ENCODE measurements around the gene SEZ6. TPM values are rescaled to one million over a fixed set of nuclear protein-coding genes. Genes with fewer than 3 reads are reported as not detected.
A peak's percentile ranks its signal among the peaks of the same experiment; 100 is the strongest.

Gene SEZ6
- total RNA-seq, 1 donor, result not detected

- DNase-seq (ENCODE audit: low read depth), result peak; percentile 26
- H3K4me3 ChIP-seq (ENCODE audit: low read depth, low read length), result no peak overlapping the region
- no peak for TF ChIP-seq CTCF (IDR thresholded peaks at IDR 0.05; ENCODE audit: insufficient read depth, low read depth, low read length)
Observed at GRCh38 chr17:29004081-29004692, 1.6 kb downstream of the SEZ6 start.

- no peak for TF ChIP-seq CTCF (IDR thresholded peaks at IDR 0.05; ENCODE audit: insufficient read depth, low read depth, low read length)
- no peak overlapping the region for H3K4me3 ChIP-seq (ENCODE audit: low read depth, low read length)
- DNase-seq (ENCODE audit: low read depth), result no peak
Observed at GRCh38 chr17:29003289-29003688, 2.5 kb downstream of the SEZ6 start.

GRCh38 chr17:29002811-29003210 is 3.0 kb downstream of the SEZ6 start:
- no peak overlapping the region for H3K4me3 ChIP-seq (ENCODE audit: low read depth, low read length)
- DNase-seq (ENCODE audit: low read depth), result no peak
- no peak for TF ChIP-seq CTCF (IDR thresholded peaks at IDR 0.05; ENCODE audit: insufficient read depth, low read depth, low read length)

- TF ChIP-seq CTCF (IDR thresholded peaks at IDR 0.05; ENCODE audit: insufficient read depth, low read depth, low read length), result no peak
- DNase-seq (ENCODE audit: low read depth), result no peak
- no peak overlapping the region for H3K4me3 ChIP-seq (ENCODE audit: low read depth, low read length)
Observed at GRCh38 chr17:29000973-29001372, 4.9 kb downstream of the SEZ6 start.

- H3K4me3 ChIP-seq (ENCODE audit: low read depth, low read length), result no peak overlapping the region
- no peak for TF ChIP-seq CTCF (IDR thresholded peaks at IDR 0.05; ENCODE audit: insufficient read depth, low read depth, low read length)
- DNase-seq (ENCODE audit: low read depth), result no peak
Observed at GRCh38 chr17:28999206-28999605, 6.6 kb downstream of the SEZ6 start.

- TF ChIP-seq CTCF (IDR thresholded peaks at IDR 0.05; ENCODE audit: insufficient read depth, low read depth, low read length), result no peak
- H3K4me3 ChIP-seq (ENCODE audit: low read depth, low read length), result no peak overlapping the region
- no peak for DNase-seq (ENCODE audit: low read depth)
Observed at GRCh38 chr17:28997806-28998205, 8.0 kb downstream of the SEZ6 start.

- H3K4me3 ChIP-seq (ENCODE audit: low read depth, low read length), result no peak overlapping the region
- no peak for TF ChIP-seq CTCF (IDR thresholded peaks at IDR 0.05; ENCODE audit: insufficient read depth, low read depth, low read length)
- DNase-seq (ENCODE audit: low read depth), result no peak
Observed at GRCh38 chr17:28996554-28997096, 9.2 kb downstream of the SEZ6 start.

Measured in fibroblast of villous mesenchyme (primary cell).